Right ventricle myocardium inferior (tissue), 1 donor: ENCODE measurements around the gene LAT. TPM values are rescaled to one million over a fixed set of nuclear protein-coding genes. Genes with fewer than 3 reads are reported as not detected.
"Not testable (repeated sequence)": the region's sequence is repeated elsewhere in the genome, so short reads cannot be mapped to it uniquely, and the experiment has no call there.

Experiments used
- ATAC-seq: fragments of 200-7000 bp; cut with Tn5 transposase; one replicate; pipeline ENCODE4 v1.9.1; 2020; ENCODE audit warnings: mild to moderate bottlenecking, moderate library complexity
- DNase-seq: peaks from one replicate; pipeline ENCODE4 v3.0.0; 2021; ENCODE audit errors: missing footprints
- intact Hi-C: fragments of 100-400 bp; cut with DNase I; formaldehyde crosslinking; loops from one replicate; pipeline ENCODE4 v1.11.0; 2022
- total RNA-seq: library from RNA; stranded (reverse); fragmentation: NEBNext Ultra II Directional; extraction: Animal tissue kit (Norgen Biotek cat#: 25700); gene quantifications from one replicate; pipeline ENCODE4 v1.2.1, GENCODE V29; 2021
- donor health status: DM: no; HTN: yes; CAD: no; lungs with severe emphysema.

LAT gene
- total RNA-seq, 1 donor from 2014 or later: 1.9 TPM

DNA sequence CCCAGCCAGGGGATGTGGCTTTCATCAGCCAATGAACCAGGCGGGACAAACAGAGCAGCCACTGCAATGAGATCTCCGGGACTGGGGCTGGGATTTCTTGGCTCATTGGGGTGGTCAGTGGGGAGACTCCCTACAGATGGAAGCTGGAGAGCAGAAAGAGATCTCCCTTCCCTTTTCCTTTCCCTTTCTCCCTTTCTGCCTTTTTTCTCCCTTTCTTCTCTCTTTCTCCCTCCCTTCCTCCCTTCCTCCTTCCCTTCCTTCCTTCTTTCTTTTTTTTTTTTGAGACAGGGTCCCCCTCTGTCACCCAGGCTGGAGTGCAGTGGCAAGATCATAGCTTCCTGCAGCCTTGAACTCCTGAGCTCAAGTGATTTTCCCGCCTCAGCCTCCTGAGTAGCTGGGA is 14.0 kb downstream of the LAT start:
- no peak for ATAC-seq
- DNase-seq: no peak
- intact Hi-C loops: no loop called here

GRCh38 chr16:28999577-28999976 is 14.7 kb downstream of the LAT start:
- ATAC-seq (no peak), DNase-seq (no peak)
- intact Hi-C loops: no loop called here

- no peak for ATAC-seq
- no peak for DNase-seq
- intact Hi-C loops: no loop called here
Observed at GRCh38 chr16:29000019-29000418, 15.2 kb downstream of the LAT start.

GRCh38 chr16:29004496-29005139 is 19.8 kb downstream of the LAT start:
- DNase-seq, ATAC-seq, intact Hi-C loops: not testable (repeated sequence)

GRCh38 chr16:29007730-29008593 is 23.1 kb downstream of the LAT start:
- intact Hi-C loops: no loop called here
- no peak for DNase-seq
- no peak for ATAC-seq

DNA sequence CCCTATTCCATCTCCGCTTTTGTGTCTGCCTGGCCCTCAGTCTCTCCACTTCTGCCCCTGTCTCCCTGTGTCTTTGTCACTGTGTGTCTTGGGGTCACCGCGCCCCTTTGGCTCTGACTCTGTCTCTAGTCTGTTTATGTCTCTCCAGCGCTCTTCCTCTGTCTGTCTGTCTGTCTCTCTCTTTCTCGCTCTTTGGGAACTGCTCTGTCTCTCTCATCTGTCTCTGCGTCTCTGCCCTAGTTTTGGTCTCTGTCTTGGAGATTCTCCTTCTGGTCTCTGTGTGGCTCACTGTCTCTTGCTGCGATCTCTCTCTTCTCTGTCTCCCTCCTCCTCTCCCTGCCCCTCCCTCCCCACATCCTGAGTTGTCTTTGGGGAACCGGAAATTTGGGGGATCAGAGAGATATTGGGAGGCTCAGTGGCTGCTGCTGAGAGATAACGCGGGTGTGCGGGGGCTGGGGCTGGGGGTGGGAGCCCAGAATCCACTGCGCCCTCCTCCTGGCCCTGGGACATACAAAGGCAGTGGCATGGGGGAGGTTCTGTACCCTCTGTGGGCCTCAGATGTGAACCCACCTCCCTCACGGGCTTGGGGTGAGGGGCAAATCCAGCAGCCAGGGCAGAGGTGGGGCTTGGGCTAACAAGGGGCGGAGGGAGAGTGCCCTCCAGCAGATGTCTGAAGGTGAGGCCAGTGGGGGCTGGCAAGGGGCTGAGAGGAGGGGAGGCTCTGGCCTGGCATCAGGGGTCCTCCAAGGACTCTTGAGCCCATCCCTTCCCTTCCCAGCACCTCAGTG is 24.4 kb downstream of the LAT start:
- intact Hi-C loops: no loop called here
- ATAC-seq (no peak), DNase-seq (no peak)

- ATAC-seq (no peak), DNase-seq (no peak)
- intact Hi-C loops: no loop called here
Observed at GRCh38 chr16:29009838-29010166, 24.9 kb downstream of the LAT start.

DNA sequence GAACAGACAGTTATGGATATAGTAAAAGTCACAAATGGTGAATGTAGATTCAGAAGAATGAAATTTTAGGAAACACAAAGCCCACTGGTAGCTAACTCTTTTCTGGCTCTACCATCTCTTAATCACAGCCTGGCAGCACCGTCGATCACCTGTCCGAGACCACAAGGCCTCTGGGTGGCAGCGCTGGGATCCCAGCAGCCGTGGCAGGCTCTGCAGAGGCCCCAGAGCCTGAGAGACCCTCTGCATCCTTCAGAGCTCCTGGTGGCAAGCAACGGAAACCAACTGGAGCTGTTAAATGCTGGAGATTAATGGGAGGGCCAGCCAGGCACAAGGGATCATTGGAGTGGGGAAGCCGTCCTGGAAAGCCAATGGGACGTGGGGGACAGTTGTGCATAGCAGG is 26.3 kb downstream of the LAT start:
- intact Hi-C loops: no loop called here
- DNase-seq: no peak
- ATAC-seq: no peak

DNA sequence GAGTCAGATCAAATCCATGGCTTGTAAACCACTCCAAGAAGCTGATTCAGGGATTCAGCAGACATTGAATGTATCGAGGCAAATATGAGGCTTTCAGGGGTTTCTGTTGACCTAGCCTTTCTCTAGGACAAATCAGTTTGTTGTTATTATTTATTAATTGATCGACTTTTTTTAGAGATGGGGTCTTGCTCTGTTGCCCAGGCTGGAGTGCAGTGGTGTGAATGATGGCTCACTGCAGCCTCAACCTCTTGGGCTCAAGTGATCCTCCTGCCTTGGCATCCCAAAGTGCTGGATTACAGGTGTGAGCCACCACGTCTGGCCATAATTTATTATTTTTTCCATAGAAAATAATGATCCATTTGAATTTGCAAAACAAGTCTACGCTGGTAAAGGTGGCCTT is 27.0 kb downstream of the LAT start:
- intact Hi-C loops: no loop called here
- DNase-seq: no peak
- no peak for ATAC-seq

- no peak for ATAC-seq
- intact Hi-C loops: no loop called here
- DNase-seq: no peak
Observed at GRCh38 chr16:29012913-29013553, 28.2 kb downstream of the LAT start.

DNA sequence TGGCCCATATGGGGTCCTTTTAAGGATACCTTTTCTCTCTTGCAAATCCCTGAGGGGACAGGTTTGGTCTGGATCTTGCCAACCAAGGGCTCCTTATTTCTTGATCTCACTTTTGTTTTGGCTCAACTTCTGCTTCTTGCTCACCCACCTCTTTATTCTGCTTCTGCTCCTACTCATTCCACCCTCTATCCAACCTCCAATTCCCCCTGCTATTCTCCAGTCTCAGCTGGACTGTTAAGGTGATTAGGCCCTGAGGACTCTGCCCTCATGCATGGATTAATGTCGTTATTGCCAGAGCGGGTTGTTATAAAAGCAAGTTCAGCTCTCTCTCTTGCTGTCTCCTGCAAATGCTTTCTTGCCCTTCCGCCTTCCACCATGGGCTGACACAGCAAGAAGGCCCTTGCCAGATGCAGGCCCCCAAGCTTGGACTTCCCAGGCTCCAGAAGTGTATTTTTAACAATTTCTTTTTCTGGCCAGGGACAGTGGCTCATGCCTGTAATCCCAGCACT is 29.8 kb downstream of the LAT start:
- intact Hi-C loops: no loop called here
- DNase-seq (no peak), ATAC-seq (no peak)

DNA sequence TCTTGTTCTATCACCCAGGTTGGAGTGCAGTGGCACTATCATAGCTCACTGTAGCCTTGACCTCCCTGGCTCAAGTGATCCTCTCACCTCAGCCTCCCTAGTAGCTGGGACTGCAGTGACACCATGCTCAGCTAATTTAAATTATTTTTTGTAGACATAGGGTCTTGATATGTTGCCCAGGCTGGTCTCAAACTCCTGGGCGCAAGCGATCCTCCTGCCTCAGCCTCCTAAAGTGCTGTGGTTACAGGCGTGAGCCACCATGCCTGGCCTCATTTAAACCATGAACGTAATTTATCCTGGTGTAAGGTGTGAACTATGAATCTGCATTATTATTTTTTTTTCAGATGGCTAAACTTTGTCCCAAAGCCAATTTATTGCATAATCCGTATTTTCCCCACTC is 37.3 kb downstream of the LAT start:
- intact Hi-C loops: no loop called here
- ATAC-seq: no peak
- no peak for DNase-seq

DNA sequence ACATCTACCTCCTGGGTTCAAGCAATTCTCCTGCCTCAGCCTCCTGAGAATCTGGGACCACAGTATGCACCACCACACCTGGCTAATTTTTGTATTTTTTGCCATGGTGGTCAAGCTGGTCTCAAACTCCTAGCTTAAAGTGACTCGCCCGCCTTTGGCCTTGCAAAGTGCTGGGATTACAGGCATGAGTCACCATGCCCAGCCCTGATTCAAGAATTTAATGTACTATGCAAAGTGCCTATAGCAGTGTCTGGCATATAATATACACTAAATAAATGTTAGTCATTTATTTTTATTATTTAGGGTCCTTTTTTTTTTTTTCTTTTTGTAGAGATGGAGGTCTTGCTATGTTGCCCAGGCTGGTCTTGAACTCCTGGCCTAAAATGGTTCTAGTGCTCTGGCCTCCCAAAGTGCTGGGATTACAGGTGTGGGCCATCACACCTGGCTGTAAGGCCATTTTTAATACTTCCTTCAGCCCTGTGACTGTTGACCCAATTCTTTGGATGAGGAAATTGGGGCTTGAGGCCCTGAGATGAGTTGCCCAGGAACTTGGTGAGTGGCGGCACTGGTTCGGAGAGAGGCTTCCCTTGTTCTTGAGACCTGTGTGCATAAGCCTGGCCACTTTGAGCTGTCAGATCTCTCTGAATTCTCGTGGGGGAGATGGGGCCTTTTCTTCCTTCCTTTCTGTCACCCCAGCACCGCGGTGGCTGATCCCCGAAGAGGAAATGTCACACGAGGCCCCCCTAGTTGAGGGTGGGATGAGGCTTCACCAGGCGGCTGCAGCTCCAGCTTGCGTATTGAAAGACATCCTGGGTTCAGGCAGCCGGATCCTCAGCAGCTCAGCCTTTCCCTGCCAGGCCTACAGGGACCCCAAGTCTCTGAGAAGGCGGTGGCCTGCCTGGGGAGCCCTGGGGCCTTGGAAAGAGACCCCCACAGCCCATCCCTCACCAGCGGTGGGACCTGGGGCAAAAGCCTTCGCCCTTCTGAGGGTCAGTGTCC is 38.7 kb downstream of the LAT start:
- intact Hi-C loops: no loop called here
- no peak for ATAC-seq
- no peak for DNase-seq

DNA sequence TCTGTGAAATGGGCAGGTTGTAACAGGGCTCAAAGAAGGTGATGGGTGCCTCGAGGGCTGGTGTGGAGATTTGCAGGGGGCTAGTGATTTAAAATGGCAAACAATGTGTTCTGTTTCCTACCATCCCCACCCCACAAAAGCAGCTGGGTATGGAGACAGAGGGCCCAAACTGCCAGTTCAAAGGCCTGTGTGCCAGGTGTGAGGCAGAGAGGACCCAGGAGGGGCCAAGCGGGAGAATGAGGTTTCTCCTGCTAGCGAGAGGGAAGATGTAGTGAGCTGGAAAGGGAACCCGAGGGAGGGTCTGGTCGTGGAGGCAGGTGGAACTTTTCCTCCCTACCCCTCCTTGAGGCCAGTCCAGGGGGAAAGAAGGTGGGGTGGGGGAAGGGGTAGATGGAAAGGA is 39.4 kb downstream of the LAT start:
- no peak for ATAC-seq
- intact Hi-C loops: no loop called here
- DNase-seq: no peak

GRCh38 chr16:29025218-29025617 is 40.4 kb downstream of the LAT start:
- ATAC-seq: no peak
- intact Hi-C loops: no loop called here
- no peak for DNase-seq

DNA sequence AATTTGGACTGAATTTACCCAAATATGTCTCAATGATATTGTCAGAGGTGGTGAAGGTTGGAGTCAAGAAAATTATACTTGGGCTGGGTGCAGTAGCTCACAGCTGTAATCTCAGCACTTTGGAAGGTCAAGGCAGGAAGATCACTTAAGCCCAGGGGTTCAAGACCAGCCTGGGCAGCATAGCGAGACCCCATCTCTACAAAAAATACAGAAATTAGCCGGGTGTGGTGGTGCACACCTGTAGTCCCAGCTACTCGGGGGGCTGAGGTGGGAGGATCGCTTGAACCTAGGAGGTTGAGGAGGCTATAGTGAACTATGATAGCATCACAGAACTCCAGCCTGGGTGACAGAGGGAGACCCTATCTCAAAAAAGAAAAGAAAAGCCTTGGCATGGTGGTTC is 40.9 kb downstream of the LAT start:
- intact Hi-C loops: no loop called here
- ATAC-seq (no peak), DNase-seq (no peak)

DNA sequence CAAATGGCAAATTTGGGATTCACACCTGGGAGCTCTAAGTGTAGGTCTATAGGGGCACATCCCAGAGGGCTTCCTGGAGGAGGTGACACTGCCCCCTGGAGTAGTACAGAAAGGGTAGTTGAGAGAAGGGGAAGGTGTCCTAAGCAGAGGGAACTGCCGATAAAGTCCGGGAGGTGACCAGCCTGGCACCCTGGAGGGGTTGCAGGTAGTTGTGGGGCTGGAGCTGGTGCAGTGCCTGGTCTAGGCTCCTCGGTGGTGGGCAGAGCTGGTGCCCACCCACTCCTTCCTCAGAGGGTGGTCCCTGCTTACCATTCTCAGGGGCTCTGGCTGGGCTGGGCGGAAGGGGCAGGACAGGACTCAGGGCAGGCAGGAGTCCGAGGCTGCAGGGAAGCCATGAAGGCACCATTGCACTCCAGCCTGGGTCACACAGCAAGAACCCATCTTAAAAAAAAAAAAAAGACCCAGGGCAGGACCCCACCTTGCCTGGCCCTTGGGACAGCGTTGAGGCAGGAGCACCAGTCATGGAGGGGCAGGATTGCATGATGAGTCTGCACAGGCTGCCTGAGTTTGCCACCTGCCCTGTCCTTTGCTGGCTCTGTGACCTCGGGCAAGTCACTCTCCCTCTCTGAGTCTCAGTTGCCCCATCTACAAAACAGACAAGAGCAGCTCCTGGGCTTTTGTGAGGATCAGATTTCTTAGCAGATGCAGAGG is 43.8 kb downstream of the LAT start:
- ATAC-seq (no peak), DNase-seq (no peak)
- intact Hi-C loops: no loop called here
